Ishikawa (cell line): ENCODE data around the gene EDC3.

ENCODE experiments used
- CEBPB ChIP-seq: IDR thresholded peaks from 2 replicates; pipeline ENCODE4 v1.6.1; 2012
- EP300 ChIP-seq: IDR thresholded peaks from 2 replicates; pipeline ENCODE4 v1.6.1; 2012; ENCODE audit warnings: borderline replicate concordance

DNA sequence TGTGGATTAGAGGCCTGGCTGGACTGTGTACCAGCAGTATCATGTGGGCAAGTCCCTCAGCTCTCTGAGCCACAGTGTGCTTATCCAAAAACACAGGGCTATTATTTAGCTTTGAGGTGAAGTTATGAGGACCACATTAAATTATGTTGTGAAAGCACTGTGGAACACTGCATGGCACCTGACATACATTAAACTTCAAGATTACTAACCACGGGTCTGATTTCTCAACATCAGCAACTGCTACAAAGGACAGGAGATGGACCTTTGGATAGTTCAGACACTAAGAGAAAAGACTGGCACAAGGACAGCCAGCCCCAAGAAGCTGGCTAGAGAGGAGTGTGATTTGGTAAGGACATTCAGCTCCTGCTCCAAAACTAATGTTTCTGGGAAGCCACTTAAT lies 58.8 kb downstream of the EDC3 start:
- TF ChIP-seq CEBPB (no peak), EP300 (no peak)
